ENCODE results near the gene HLF.

The HLF gene

GRCh38 chr17:55360971-55361370 is 96.2 kb downstream of the HLF start:
- Mint-ChIP-seq H3K36me3 (peaks cover 4% of the 10 kb centered on the region), H3K4me1 (no peaks in the 10 kb centered on the region), H3K9me3 (peaks cover 9% of the 10 kb centered on the region), H3K27ac (no peak overlapping the region), H3K27me3 (peaks cover 24% of the 10 kb centered on the region), H3K4me3 (no peak overlapping the region)
- CTCF ChIA-PET = interaction anchor here (1.3 kb wide), 1 partner anchor 153 kb away, joined by 4 read pairs; no protein-coding TSS in a partner anchor
- no peak for DNase-seq

- CTCF ChIA-PET = interaction anchor here (1.9 kb wide), 1 partner anchor 9 kb away, joined by 5 read pairs; no protein-coding TSS in a partner anchor
- DNase-seq = no peak
- Mint-ChIP-seq H3K27ac (no peak overlapping the region), H3K36me3 (peaks cover 4% of the 10 kb centered on the region), H3K27me3 (peaks cover 23% of the 10 kb centered on the region), H3K9me3 (peaks cover 9% of the 10 kb centered on the region), H3K4me1 (no peaks in the 10 kb centered on the region), H3K4me3 (no peak overlapping the region)
These were observed 98.3 kb downstream of the HLF start for GRCh38 chr17:55363033-55363432.

- Mint-ChIP-seq H3K27me3 (peaks cover 19% of the 10 kb centered on the region), H3K4me1 (peaks cover 5% of the 10 kb centered on the region), H3K36me3 (peaks cover 2% of the 10 kb centered on the region), H3K27ac (no peak overlapping the region), H3K4me3 (no peak overlapping the region), H3K9me3 (peaks cover 3% of the 10 kb centered on the region)
- CTCF ChIA-PET = interaction anchor here (0.9 to 2.7 kb wide), 2 partner anchors 10 to 372 kb away, joined by 3 to 15 read pairs; no protein-coding TSS in a partner anchor
- DNase-seq = no peak
These were observed 101.3 kb downstream of the HLF start for GRCh38 chr17:55366020-55366481.

GRCh38 chr17:55368706-55369105 is 103.9 kb downstream of the HLF start:
- H3K4me3 Mint-ChIP-seq = no peak overlapping the region
- H3K9me3 Mint-ChIP-seq = peaks cover 4% of the 10 kb centered on the region
- peaks cover 5% of the 10 kb centered on the region for H3K4me1 Mint-ChIP-seq
- no peaks in the 10 kb centered on the region for H3K36me3 Mint-ChIP-seq
- H3K27ac Mint-ChIP-seq = no peak overlapping the region
- H3K27me3 Mint-ChIP-seq = peaks cover 7% of the 10 kb centered on the region
- no peak for DNase-seq
- CTCF ChIA-PET = no interaction called here

All from activated naive CD4-positive, alpha-beta T cell treated with anti-CD3 and anti-CD28 coated beads, Interleukin-2, amount 10 ng/mL, durations not matched to agents 7 days and 5 days (primary cell).